ENCODE measurements around the gene ARHGEF35.
"Not testable (repeated sequence)": the region's sequence is repeated elsewhere in the genome, so short reads cannot be mapped to it uniquely, and the experiment has no call there.

Gene ARHGEF35

DNA sequence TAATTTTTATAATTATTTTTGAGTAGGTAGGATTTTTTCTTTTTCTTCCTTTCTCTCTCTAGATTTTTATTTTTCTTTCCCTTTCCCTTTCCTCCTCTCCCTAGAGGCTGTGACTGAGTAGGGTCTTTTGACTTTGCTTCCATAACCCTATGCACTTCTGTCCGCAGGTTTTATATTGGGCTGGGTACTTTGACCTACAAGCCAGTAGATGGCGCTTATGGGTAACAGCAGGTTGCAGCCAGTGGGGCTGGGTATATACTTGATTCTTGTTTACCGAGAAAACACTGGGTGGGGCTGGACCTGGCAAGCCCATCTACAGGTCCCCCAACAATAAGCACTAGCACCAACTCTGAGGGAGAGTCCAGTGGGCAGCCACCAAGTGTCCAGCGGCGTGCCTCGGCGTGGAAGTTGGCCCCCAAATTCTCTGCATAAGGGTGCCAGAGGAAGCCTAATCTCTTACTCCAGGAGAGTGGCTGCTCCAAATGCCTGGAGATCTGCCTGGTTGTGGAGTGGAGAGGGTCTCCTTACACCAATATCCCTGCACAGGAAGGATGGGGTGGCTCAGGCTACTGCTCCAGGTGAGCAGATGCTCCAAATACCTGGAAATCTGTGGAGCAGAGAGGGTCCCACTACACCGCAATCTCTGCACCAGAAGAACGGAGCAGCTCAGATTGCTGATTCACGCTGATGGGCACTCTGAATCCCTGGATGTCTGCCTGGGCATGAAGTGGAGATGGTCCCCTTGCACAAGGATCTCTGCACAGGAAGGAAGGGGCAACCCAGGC, 17.1 kb downstream of the ARHGEF35 start:
- not testable (repeated sequence) for DNase-seq (ENCODE audit: low read depth, low spot score)

GRCh38 chr7:144174613-144175012, 21.0 kb downstream of the ARHGEF35 start:
- DNase-seq (ENCODE audit: low read depth, low spot score), result no peak

DNA sequence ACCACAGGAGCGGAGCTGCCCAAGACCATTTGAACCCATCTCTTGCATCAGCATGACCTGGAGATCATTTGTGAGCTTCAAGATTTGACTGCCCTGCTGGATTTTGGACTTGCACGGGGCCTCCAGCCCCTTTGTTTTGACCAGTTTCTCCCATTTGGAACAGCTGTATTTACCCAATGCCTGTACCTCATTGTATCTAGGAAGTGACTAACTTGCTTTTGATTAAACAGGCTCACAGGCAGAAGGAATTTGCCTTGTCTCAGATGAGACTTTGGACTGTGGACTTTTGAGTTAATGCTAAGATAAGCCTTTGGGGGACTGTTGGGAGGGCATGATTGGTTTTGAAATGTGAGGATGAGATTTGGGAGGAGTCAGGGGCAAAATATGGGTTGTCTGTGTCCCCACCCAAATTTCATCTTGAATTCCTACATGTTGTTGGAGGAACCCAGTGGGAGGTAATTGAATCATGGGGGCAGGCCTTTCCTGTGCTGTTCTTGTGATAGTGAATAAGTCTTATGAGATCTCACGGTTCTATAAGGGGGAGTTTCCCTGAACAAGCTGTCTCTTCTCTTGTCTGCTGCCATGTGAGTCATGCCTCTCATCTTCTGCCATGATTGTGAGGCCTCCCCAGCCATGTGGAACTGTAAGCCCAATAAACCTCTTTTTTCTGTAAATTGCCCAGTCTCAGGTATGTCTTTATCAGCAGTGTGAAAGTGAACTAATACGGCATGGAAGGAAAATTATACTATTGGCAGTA, 23.9 kb downstream of the ARHGEF35 start:
- not testable (repeated sequence) for DNase-seq (ENCODE audit: low read depth, low spot score)

DNA sequence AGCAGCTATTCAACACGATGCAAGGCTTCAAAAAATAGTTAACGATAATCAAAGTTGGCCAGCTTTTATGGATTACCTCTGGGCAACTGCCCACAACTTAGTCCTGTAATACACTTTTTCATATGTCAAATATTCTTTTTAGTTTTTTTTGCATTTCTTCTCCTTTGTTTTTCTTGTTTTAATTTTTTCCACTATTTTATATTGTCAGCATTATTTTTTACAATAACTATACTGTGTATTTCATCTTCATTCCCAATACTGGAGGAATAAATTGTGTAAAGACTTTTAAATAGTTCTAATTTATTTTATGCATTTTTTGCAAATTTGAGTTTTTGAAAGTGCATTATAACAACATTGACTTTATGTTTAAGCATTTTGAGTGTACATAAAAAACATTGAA, 30.8 kb downstream of the ARHGEF35 start:
- DNase-seq (ENCODE audit: low read depth, low spot score), result no peak

- no peak for DNase-seq (ENCODE audit: low read depth, low spot score)
Measured at GRCh38 chr7:144158861-144159260, 36.8 kb downstream of the ARHGEF35 start.

DNA sequence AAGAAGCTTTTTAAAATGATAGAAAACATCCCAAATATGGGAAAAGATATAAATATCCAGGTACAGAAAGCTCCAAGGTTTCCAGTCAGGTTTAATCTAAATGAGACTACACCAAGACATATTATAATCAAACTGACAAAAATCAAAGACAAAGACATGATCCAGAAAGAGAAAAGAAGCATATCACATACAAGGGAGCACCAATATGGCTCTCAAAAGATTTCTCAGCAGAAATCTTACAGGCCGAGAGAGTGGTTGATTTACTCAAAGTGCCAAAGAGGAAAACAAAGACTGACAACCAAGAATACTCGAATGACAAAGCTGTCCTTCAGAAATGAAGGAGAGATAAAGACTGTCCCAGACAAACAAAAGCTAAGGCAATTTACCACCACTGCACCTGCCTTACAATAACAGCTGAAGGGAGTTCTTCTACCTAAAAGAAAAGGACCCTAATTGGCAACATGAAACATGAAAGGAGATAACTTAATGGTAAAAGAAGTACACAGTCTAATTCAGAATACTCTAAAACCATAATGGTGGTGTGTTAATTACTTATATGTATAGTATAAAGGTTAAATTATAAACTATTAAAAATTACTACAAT, 47.3 kb downstream of the ARHGEF35 start:
- no peak for DNase-seq (ENCODE audit: low read depth, low spot score)

DNA sequence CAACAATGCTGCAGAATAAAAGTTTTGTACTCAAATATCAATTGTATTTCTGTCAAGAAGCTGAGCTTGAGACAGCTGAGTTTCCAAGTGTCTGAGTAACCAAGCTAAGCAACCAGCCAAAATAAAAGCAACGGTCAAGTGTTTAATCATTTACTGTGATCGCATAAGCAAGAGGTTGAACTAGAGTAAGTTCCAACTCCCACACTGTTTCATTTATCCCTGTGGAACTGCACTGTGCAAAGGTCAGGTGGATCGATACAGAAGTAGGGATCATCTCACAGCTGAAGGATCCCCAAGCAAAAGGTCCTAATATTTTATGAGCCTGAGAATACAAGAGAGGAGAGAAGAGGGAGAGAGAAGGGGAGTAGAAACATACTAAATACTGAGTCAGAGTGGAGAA, 51.2 kb downstream of the ARHGEF35 start:
- DNase-seq (ENCODE audit: low read depth, low spot score), result no peak

DNA sequence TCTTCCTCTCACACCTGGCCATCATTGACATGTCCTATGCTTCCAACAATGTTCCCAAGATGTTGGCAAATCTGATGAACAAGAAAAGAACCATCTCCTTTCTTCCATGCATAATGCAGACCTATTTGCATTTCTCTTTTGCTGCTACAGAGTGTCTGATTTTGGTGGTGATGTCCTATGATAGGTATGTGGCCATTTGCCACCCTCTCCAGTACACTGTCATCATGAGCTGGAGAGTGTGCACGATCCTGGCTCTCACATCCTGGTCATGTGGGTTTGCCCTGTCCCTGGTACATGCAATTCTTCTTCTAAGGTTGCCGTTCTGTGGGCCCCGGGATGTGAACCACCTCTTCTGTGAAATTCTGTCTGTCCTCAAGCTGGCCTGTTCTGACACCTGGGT, 53.4 kb downstream of the ARHGEF35 start:
- no peak for DNase-seq (ENCODE audit: low read depth, low spot score)

DNA sequence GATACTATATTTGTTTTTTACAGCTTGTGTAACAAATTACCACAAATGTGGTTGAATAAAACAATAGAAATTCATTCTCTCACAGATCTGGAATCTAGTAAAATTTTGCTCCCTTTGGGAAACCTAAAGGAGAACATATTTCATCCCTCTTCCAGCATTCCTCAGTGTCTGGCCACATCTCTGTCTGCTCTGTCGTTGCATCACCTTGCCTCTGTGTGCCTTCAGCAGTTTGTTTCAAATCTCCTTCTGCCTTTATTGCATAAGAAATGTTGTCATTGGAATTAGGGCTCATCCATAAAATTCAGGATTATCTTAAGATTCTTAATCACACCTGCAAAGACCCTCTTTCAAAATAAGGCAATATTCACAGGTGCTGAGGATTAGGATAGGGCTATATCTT, 58.1 kb downstream of the ARHGEF35 start:
- DNase-seq (ENCODE audit: low read depth, low spot score), result no peak
